Skin of body (tissue), 2 donors: ENCODE results near the gene CACYBP. TPM values are rescaled to one million over a fixed set of nuclear protein-coding genes. Genes with fewer than 3 reads are reported as not detected.

ENCODE experiments used
- small RNA-seq: library from RNA; depleted of rRNA; stranded (forward); fragments of <200 nt; gene quantifications from one replicate; pipeline ENCODE3, GENCODE V24; 2014; ENCODE audit warnings: low replicate concordance
- total RNA-seq: library from RNA; depleted of rRNA; stranded (reverse); fragments of >200 nt; gene quantifications from one replicate; pipeline ENCODE4 v1.2.3, GENCODE V29; 2014

The CACYBP gene
- total RNA-seq, 1 donor from 2014 or later: 169 TPM

Small RNAs within 50 kb of the gene (small RNA-seq; reads per million reads assigned to genes)
- not detected for gene RF00019
- not detected for gene RNU6-307P

Other genes starting within 250 kb of the CACYBP start
- gene MRPS14, start 23.5 kb downstream of the CACYBP start, total RNA-seq: 30.3 TPM
- gene TNN, start 67.9 kb downstream of the CACYBP start, total RNA-seq: 2.9 TPM
- gene KIAA0040, start 192.8 kb downstream of the CACYBP start, total RNA-seq: 8.7 TPM